HCEC 1CT (cell line): ENCODE measurements around the gene MISP.
"Not testable (repeated sequence)": the region's sequence is repeated elsewhere in the genome, so short reads cannot be mapped to it uniquely, and the experiment has no call there.

Experiments
- DNase-seq: peaks from one replicate; pipeline ENCODE4 v3.0.0-alpha.2; 2017

The MISP gene

GRCh38 chr19:750640-751423 lies at the start of gene MISP:
TSS of gene MISP (plus strand) at chr19:751112. CDS start at chr19:756947, 5,835 bp downstream.
- DNase-seq: no peak

- not testable (repeated sequence) for DNase-seq
These were observed 48.1 kb upstream of the MISP start for GRCh38 chr19:702847-703246.

GRCh38 chr19:703329-703650 lies 47.6 kb upstream of the MISP start:
- DNase-seq: no peak

DNA sequence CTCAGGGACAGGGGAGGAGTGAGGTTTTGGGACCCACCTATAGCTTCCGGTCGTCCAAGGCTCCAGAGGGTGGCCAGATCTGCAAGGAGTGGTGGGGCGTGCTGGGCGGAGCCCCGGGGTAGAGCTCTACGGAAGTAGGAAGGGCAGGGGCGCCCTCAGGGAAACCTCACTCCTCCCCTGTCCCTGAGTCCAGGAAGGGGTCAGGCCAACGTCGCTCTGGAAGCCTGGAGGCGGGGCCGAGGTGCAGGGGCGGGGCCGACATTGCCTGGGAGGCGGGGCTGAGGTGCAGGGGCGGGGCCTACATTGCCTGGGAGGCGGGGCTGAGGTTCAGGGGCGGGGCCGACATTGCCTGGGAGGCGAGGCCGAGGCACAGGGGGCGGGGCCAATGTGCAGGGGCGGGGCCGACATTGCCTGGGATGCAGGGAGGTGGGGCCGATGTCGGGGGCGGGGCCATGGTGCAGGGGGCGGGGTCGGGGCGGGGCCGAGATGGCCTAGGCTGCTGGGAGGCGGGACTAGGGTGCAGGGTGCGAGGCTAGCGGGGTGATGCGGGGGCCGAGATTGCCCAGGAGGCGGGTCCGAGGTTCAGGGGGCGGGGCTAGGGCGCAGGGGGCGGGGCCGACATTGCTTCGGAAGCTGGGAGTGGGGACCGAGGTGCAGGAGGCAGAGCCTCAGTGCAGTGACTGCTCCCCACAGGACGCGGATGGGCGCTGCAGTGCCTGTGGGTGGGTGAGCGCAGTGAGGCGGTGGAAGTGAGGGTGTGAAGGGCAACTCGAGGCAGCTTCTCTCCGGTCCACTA lies 47.1 kb upstream of the MISP start:
- peak; percentile 10 for DNase-seq

- no peak for DNase-seq
These were observed 46.5 kb upstream of the MISP start for GRCh38 chr19:704447-704741.

DNA sequence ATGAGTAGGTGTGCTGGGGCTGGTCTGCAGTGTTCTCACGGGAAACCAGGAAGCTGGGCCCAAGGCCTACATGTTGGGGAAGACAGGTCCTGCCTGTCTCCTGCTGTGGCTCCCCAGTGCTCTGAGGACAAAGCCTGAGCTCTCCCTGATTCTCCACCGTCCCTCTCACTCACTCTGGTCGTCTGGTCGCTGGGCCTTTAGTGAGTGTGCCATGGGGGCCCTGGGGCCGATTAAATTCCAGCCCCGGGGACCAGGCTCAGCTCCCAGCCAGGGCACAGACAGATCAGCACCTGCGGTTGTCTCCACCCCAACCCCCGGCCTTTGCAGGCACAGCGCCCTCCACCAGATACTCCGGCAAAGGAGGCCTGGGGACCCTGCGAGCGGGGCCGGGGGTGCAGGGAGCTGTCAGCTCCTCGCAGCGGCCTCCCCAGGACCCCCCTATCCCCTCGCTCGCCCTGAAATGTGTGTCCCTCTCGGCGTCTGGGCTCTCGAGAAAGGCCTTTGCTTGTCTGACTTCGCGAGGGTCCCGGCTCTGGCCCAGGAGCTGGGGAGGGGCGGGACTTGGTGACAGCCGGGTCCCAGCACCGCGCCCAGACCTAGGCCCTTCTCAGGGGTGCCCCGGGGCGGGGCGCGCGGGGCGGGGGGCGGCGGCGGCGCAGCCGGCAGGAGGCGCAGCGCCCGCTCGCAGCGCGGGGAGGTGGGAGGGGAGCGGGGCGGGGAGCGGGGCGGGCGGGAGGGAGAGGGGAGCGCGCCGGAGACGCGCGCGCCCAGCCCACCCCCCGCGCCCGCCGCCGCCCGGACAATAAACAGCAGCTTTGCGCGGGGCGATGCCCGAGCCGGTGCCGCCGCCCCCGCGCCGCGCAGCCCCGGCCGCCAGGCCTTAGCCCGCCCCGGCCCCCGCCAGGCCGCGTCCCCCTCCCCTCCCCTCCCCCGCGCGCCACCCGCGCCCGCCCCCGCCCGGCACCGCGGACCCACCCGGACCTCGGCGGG lies 42.5 kb upstream of the MISP start, which contains the start of gene PALM:
Gene PALM (plus strand): TSS at position 782 of the 990 bp plus-strand sequence. CDS start 212 bp downstream, outside the sequence.
- no peak for DNase-seq

GRCh38 chr19:709196-709964 lies 41.5 kb upstream of the MISP start:
- no peak for DNase-seq

GRCh38 chr19:709965-710571 lies 40.8 kb upstream of the MISP start:
- no peak for DNase-seq

- no peak for DNase-seq
These were observed 40.1 kb upstream of the MISP start for GRCh38 chr19:710767-711166.

GRCh38 chr19:711254-711653 lies 39.7 kb upstream of the MISP start:
- no peak for DNase-seq

- DNase-seq: no peak
These were observed 35.6 kb upstream of the MISP start for GRCh38 chr19:715347-715746.

DNA sequence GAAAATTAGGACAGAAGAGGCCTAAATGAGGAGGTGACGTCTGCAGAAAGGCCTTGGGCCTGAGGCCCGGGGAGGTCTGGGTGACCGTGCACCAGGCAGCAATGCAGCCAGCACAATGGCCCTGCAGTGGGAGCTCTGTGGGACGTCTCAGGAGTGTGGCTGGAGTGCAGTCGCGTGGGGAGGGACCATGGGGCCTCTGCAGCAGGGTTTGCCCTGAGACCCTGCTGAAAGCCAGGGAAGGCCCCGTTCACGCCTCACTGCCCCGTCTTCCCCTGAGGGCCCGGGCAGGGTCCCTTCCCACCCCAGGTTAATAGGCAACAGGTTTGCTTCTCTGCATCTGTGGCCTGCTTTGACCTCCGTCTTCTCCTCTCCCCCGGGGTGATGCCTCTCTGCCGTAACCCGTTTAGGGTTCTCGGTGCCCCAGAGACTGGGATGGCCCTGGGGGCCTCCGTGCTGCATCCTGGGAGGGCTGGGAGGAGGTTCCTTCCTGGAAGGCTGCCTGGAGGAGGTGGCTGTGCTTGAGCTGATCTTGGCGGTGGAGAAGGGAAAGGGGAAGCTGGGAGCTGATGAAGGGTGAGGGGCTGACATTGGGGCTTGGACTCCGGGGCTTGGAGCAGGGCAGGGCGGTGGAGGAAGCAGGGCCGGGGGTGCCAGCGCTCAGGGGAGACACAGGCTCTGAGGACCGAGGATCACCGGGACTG lies 32.5 kb upstream of the MISP start:
- DNase-seq: no peak

- DNase-seq: no peak
These were observed 31.9 kb upstream of the MISP start for GRCh38 chr19:718991-719512.

DNA sequence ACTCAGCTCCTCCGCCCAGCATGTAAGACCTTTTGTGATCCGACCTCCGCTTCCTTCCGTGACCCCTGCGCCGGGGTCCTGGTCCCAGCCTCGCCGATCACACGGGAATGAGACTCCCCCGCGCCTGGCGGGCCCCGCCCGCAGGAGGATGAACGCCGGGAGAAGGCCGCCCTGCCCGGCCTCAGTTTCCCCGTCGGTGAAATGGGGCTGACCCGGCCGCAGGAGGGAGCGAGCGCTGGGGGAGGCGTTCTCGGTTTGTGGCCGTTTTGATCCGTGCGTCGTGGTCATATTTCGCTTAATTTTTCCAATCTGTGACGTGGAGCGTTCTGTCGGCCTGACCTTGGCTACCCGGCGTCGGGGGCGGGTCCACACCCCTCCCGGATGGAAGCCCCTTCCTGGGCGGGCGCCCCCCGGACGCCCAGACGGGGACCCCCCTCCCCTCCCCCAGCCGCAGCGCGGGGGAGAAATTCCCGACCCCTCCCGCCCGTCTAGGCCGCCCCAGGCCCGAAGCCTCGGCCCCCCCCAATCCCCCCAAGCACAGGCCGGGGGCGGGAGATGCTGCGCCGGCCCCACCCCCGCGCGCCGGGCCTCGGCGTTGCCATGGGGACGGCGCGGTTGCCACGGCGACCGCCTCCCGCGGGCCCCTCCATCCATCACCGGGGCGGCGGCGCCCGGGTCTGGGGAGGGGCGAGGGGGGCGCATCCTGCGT lies 31.1 kb upstream of the MISP start:
- DNase-seq: no peak

- DNase-seq: no peak
These were observed 30.4 kb upstream of the MISP start for GRCh38 chr19:720345-721160.

GRCh38 chr19:722553-723101 lies 28.3 kb upstream of the MISP start:
- no peak for DNase-seq

DNA sequence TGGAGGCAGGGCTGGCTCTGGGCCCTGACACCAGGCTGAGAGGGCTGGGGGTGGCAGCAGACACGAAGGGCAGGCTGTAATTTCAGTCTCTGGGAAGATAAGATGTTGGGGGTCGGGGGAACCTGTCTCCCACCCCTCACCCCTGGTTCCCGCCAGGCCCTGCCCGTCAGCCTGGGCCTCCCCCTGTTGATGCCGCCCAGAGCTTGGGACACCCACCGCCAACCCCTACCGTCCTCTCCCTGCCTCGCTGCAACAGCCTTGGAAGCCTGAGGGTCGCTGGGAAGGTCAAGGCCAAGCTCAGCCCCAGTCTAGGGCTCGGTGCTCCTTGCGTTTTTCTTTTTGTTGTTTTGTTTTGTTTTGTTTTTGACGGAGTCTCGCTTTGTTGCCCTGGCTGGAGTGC lies 27.7 kb upstream of the MISP start:
- no peak for DNase-seq

GRCh38 chr19:723714-724113 lies 27.2 kb upstream of the MISP start:
- no peak for DNase-seq

- no peak for DNase-seq
These were observed 25.3 kb upstream of the MISP start for GRCh38 chr19:725461-726089.
